ENCODE measurements around the gene CCDC87. TPM values are rescaled to one million over a fixed set of nuclear protein-coding genes. Genes with fewer than 3 reads are reported as not detected.

The CCDC87 gene
- total RNA-seq, 4 donors from 2014 or later, result 0.27 to 1.2 (median 1.1) TPM

- Histone ChIP-seq H3K27me3 (no peaks in the 10 kb centered on the region), H3K4me3 (no peak overlapping the region), H3K9me3 (no peaks in the 10 kb centered on the region), H3K27ac (no peak overlapping the region), H3K36me3 (peaks cover 0 to 46% of the 10 kb centered on the region in 2 donors), H3K4me1 (peaks cover 0 to 25% (median 9%) of the 10 kb centered on the region in 3 donors)
- WGBS, 2 donors (ENCODE audit: low coverage in 1 of 2), result 81% methylated on average over 8 of the region's 14 CpGs; no CpG with 5 or more reads in 1 of the 2 donors
- TF ChIP-seq POLR2A (IDR thresholded peaks at IDR 0.05), result no peak
- TF ChIP-seq CTCF (IDR thresholded peaks at IDR 0.05), result no peak
- no peak for TF ChIP-seq EP300 (IDR thresholded peaks at IDR 0.05)
- no peak for TF ChIP-seq POLR2AphosphoS5 (IDR thresholded peaks at IDR 0.05)
- no peak for ATAC-seq
Observed at GRCh38 chr11:66564538-66564937, 28.3 kb downstream of the CCDC87 start.

- ATAC-seq, result no peak
- TF ChIP-seq POLR2A (IDR thresholded peaks at IDR 0.05), result no peak
- no peak for TF ChIP-seq EP300 (IDR thresholded peaks at IDR 0.05)
- no peak for TF ChIP-seq POLR2AphosphoS5 (IDR thresholded peaks at IDR 0.05)
- TF ChIP-seq CTCF (IDR thresholded peaks at IDR 0.05), result no peak
- Histone ChIP-seq H3K4me3 (no peak overlapping the region), H3K27ac (no peak overlapping the region), H3K36me3 (peaks cover 0 to 46% of the 10 kb centered on the region in 2 donors), H3K9me3 (no peaks in the 10 kb centered on the region), H3K4me1 (peaks cover 0 to 28% (median 11%) of the 10 kb centered on the region in 3 donors), H3K27me3 (no peaks in the 10 kb centered on the region)
- 81 to 100% methylated on average over 2 to 6 of the region's 10 CpGs for WGBS, 2 donors (ENCODE audit: low coverage in 1 of 2)
Observed at GRCh38 chr11:66563832-66564231, 29.0 kb downstream of the CCDC87 start.

- Histone ChIP-seq H3K9me3 (no peaks in the 10 kb centered on the region), H3K4me3 (no peak overlapping the region), H3K27ac (no peak overlapping the region), H3K4me1 (peaks cover 0 to 26% (median 11%) of the 10 kb centered on the region in 3 donors), H3K27me3 (no peaks in the 10 kb centered on the region), H3K36me3 (peaks cover 0 to 46% of the 10 kb centered on the region in 2 donors)
- WGBS, 2 donors (ENCODE audit: low coverage in 1 of 2), result 73 to 88% methylated on average over 5 of the region's 20 CpGs
- TF ChIP-seq CTCF (IDR thresholded peaks at IDR 0.05) (no peak), POLR2A (IDR thresholded peaks at IDR 0.05) (no peak), POLR2AphosphoS5 (IDR thresholded peaks at IDR 0.05) (no peak), EP300 (IDR thresholded peaks at IDR 0.05) (no peak)
- no peak for ATAC-seq
Observed at GRCh38 chr11:66562907-66563583, 29.8 kb downstream of the CCDC87 start.

- peaks cover 6% of the 10 kb centered on the region for H3K27me3 ChIP-seq
- H3K27ac ChIP-seq, result no peak overlapping the region
- H3K4me1 ChIP-seq, result peaks cover 0 to 18% (median 6%) of the 10 kb centered on the region in 3 donors
- 75 to 80% methylated on average over 1 to 2 of the region's 2 CpGs for WGBS, 2 donors (ENCODE audit: low coverage in 1 of 2)
- H3K9me3 ChIP-seq, result no peaks in the 10 kb centered on the region
- H3K36me3 ChIP-seq, result peaks cover 0 to 45% of the 10 kb centered on the region in 2 donors
- ATAC-seq, result no peak
- TF ChIP-seq EP300 (IDR thresholded peaks at IDR 0.05), result no peak
- TF ChIP-seq POLR2A (IDR thresholded peaks at IDR 0.05), result no peak
- no peak for TF ChIP-seq POLR2AphosphoS5 (IDR thresholded peaks at IDR 0.05)
- TF ChIP-seq CTCF (IDR thresholded peaks at IDR 0.05), result no peak
- H3K4me3 ChIP-seq, result no peak overlapping the region
Observed at GRCh38 chr11:66562275-66562674, 30.6 kb downstream of the CCDC87 start.

- H3K9me3 ChIP-seq, result no peaks in the 10 kb centered on the region
- H3K36me3 ChIP-seq, result peaks cover 0 to 42% of the 10 kb centered on the region in 2 donors
- no peak overlapping the region for H3K27ac ChIP-seq
- H3K4me1 ChIP-seq, result peaks cover 0 to 15% (median 6%) of the 10 kb centered on the region in 3 donors
- WGBS, 2 donors (ENCODE audit: low coverage in 1 of 2), result 100% methylated on average over 2 of the region's 9 CpGs; no CpG with 5 or more reads in 1 of the 2 donors
- H3K27me3 ChIP-seq, result peaks cover 9% of the 10 kb centered on the region
- ATAC-seq, result no peak
- TF ChIP-seq POLR2AphosphoS5 (IDR thresholded peaks at IDR 0.05) (no peak), EP300 (IDR thresholded peaks at IDR 0.05) (no peak)
- no peak overlapping the region for H3K4me3 ChIP-seq
Observed at GRCh38 chr11:66561975-66562248, 31.0 kb downstream of the CCDC87 start.
